SK-N-SH (cell line): Measurements from ENCODE around the gene NSUN4. TPM values are rescaled to one million over a fixed set of nuclear protein-coding genes. Genes with fewer than 3 reads are reported as not detected.

ENCODE experiments used
- CTCF ChIA-PET: fragments of 300-600, 350-600 bp; formaldehyde crosslinking; extraction: SDS; loops from one replicate; lab custom pipeline; 2021; lab: Yijun Ruan, JAX
- POLR2A ChIA-PET: fragments of 350-600 bp; sonication (Branson Sonifier 250); formaldehyde crosslinking; extraction: SDS; loops from one replicate; lab custom pipeline; 2020; ENCODE audit warnings: antibody characterized with exemption, inconsistent platforms; lab: Yijun Ruan, JAX
- DNase-seq: peaks from one replicate; pipeline ENCODE4 v3.0.0; 2012
- H2AFZ ChIP-seq: fragments of 200-600 bp; sonication (generic); 2 replicates; pipeline ENCODE4 v1.8.1; 2016; ENCODE audit warnings: antibody characterized with exemption, mild to moderate bottlenecking, low read depth
- H3F3A ChIP-seq: fragments of 200-600 bp; sonication (generic); replicated peaks from 2 replicates; pipeline ENCODE3; 2016; ENCODE audit warnings: antibody characterized with exemption, mild to moderate bottlenecking; ENCODE audit not compliant: insufficient read depth
- H3K27ac ChIP-seq, 2 experiments: fragments of 200-500 bp in 1 of 2; fragments of 200-600 bp in 1 of 2; sonication (Bioruptor generic) in 1 of 2; sonication (generic), shearing (Covaris generic) in 1 of 2; 2 replicates each; pipeline versions ENCODE4 v1.5.1 to v1.6.1; 2014 to 2016; ENCODE audit warnings: low read depth in 2 of 2, inconsistent platforms in 1 of 2, low read length in 1 of 2, mild to moderate bottlenecking in 1 of 2, mixed read lengths in 1 of 2
- H3K27me3 ChIP-seq: fragments of 200-600 bp; sonication (generic), shearing (Covaris generic); 2 replicates; pipeline ENCODE4 v1.6.1; 2016; ENCODE audit warnings: mixed run types; ENCODE audit not compliant: insufficient read depth
- H3K36me3 ChIP-seq, 2 experiments: fragments of 200-500 bp in 1 of 2; fragments of 200-600 bp in 1 of 2; sonication (Bioruptor generic) in 1 of 2; sonication (generic) in 1 of 2; replicated peaks in 1 of 2; 2 replicates each; pipeline versions ENCODE3 to v1.5.1; 2014 to 2016; ENCODE audit warnings: low read length in 1 of 2, mild to moderate bottlenecking in 1 of 2; ENCODE audit not compliant: insufficient read depth in 2 of 2, control insufficient read depth in 1 of 2
- H3K4me1 ChIP-seq, 2 experiments: fragments of 200-500 bp in 1 of 2; fragments of 200-600 bp in 1 of 2; sonication (Bioruptor generic) in 1 of 2; sonication (generic), shearing (Covaris generic) in 1 of 2; 2 replicates each; pipeline versions ENCODE4 v1.5.1 to v1.6.1; 2014 to 2016; ENCODE audit warnings: low read depth in 1 of 2, low read length in 1 of 2, mixed run types in 1 of 2; ENCODE audit not compliant: insufficient read depth in 2 of 2, control insufficient read depth in 1 of 2
- H3K4me2 ChIP-seq: fragments of 200-600 bp; sonication (generic), shearing (Covaris generic); 2 replicates; pipeline ENCODE4 v1.6.1; 2017; ENCODE audit warnings: mixed run types
- H3K4me3 ChIP-seq, 2 experiments: fragments of 200-500 bp in 1 of 2; fragments of 200-600 bp in 1 of 2; sonication (Bioruptor generic) in 1 of 2; sonication (generic), shearing (Covaris generic) in 1 of 2; 2 replicates each; pipeline versions ENCODE4 v1.5.1 to v1.8.1; 2014 to 2016; ENCODE audit warnings: low read depth in 2 of 2, inconsistent platforms in 1 of 2, low read length in 1 of 2, mild to moderate bottlenecking in 1 of 2, mixed read lengths in 1 of 2, moderate library complexity in 1 of 2
- H3K79me2 ChIP-seq: fragments of 200-600 bp; sonication (generic); 2 replicates; pipeline ENCODE4 v1.8.1; 2017; ENCODE audit warnings: mild to moderate bottlenecking; ENCODE audit not compliant: insufficient read depth
- H3K9ac ChIP-seq: fragments of 200-600 bp; sonication (generic); 2 replicates; pipeline ENCODE4 v1.6.1; 2017; ENCODE audit warnings: mixed run types
- H3K9me2 ChIP-seq: fragments of 200-600 bp; sonication (generic); 2 replicates; pipeline ENCODE4 v1.6.1; 2017; ENCODE audit warnings: mixed run types
- H3K9me3 ChIP-seq: fragments of 200-600 bp; sonication (generic); 2 replicates; pipeline ENCODE4 v1.6.1; 2017; ENCODE audit warnings: mixed run types, mild to moderate bottlenecking, moderate library complexity
- H4K20me1 ChIP-seq: fragments of 200-600 bp; sonication (generic); 2 replicates; pipeline ENCODE4 v1.6.1; 2017; ENCODE audit warnings: mild to moderate bottlenecking, mixed run types; ENCODE audit not compliant: insufficient read depth
- EP300 ChIP-seq, 2 experiments: IDR thresholded peaks; 2 replicates each; pipeline versions ENCODE4 v1.4.0 to v1.6.1; 2012; ENCODE audit warnings: borderline replicate concordance in 1 of 2, low read depth in 1 of 2, low read length in 1 of 2
- FOXJ3 ChIP-seq: sonication (generic); formaldehyde crosslinking; IDR thresholded peaks from 2 replicates; pipeline ENCODE4 v1.5.1; 2020; ENCODE audit warnings: mild to moderate bottlenecking, missing genetic modification reagents
- RAD21 ChIP-seq: IDR thresholded peaks from 2 replicates; pipeline ENCODE4 v1.6.1; 2012; ENCODE audit warnings: mild to moderate bottlenecking, low read length
- RCOR1 ChIP-seq: fragments of 150-350 bp; IDR thresholded peaks from 2 replicates; pipeline ENCODE4 v1.6.1; 2017; ENCODE audit warnings: antibody characterized with exemption, low read length
- REST ChIP-seq: IDR thresholded peaks from 2 replicates; pipeline ENCODE4 v1.6.1; 2012; ENCODE audit warnings: mild to moderate bottlenecking, low read depth, low read length, moderate library complexity
- SIN3A ChIP-seq: IDR thresholded peaks from 2 replicates; pipeline ENCODE4 v1.6.1; 2012; ENCODE audit warnings: low read depth, mild to moderate bottlenecking, low read length, moderate library complexity, borderline replicate concordance
- TAF1 ChIP-seq: IDR thresholded peaks from 2 replicates; pipeline ENCODE4 v1.6.1; 2012; ENCODE audit warnings: low read depth, mild to moderate bottlenecking, low read length, moderate library complexity, borderline replicate concordance
- WGBS: methylation state at CpG from one replicate; pipeline ENCODE4 v1.1.6; 2017; ENCODE audit warnings: low lambda C conversion rate; 5-methylcytosine and 5-hydroxymethylcytosine counted together
- polyA plus RNA-seq, 3 experiments: library from polyadenylated mRNA; depleted of rRNA; stranded (reverse); fragments of >200 nt; gene quantifications; 2 replicates each; pipeline ENCODE4 v1.2.3, GENCODE V29; 2012
- TF ChIP-seq, protein P1 (sequence below): fragments of 200-600 bp; sonication (generic); IDR thresholded peaks from 2 replicates; pipeline ENCODE4 v1.6.1; 2017; ENCODE audit warnings: antibody characterized with exemption, mild to moderate bottlenecking, moderate library complexity

The NSUN4 gene
- polyA plus RNA-seq, 1 of the 3 experiments (the other 2 are of a cell fraction), result 14.7 TPM

DNA sequence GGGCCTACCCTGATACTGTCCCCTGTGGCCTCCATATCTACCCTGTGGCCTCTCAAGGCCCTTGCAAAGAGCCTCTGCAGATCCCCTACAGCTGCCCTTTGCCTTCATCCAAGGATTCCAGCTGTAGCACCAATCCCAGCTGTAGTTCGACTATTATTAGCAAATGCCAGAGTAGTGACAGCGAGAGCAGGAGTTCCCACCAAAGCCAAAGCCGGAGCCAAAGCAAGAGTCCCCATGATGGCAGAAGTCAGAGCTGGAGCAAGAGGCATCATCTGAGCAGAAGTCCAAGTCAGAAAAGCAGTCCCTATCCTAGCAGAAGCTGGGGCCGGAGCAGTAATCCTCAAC lies 2.7 kb downstream of the NSUN4 start:
- TF ChIP-seq RCOR1 (no peak), EP300 (IDR thresholded peaks at IDR 0.05; ENCODE audit: borderline replicate concordance in 1 of 2, low read depth in 1 of 2, low read length in 1 of 2) (no peak), SIN3A (no peak), TAF1 (no peak), RAD21 (no peak)
- TF ChIP-seq, protein P1, sequence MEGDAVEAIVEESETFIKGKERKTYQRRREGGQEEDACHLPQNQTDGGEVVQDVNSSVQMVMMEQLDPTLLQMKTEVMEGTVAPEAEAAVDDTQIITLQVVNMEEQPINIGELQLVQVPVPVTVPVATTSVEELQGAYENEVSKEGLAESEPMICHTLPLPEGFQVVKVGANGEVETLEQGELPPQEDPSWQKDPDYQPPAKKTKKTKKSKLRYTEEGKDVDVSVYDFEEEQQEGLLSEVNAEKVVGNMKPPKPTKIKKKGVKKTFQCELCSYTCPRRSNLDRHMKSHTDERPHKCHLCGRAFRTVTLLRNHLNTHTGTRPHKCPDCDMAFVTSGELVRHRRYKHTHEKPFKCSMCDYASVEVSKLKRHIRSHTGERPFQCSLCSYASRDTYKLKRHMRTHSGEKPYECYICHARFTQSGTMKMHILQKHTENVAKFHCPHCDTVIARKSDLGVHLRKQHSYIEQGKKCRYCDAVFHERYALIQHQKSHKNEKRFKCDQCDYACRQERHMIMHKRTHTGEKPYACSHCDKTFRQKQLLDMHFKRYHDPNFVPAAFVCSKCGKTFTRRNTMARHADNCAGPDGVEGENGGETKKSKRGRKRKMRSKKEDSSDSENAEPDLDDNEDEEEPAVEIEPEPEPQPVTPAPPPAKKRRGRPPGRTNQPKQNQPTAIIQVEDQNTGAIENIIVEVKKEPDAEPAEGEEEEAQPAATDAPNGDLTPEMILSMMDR, result no peak
- Histone ChIP-seq H3K9me3 (no peaks in the 10 kb centered on the region), H3K4me3 (no peak overlapping the region), H2AFZ (no peak overlapping the region), H3K9ac (no peak overlapping the region), H3K4me1 (peaks cover 6 to 15% of the 10 kb centered on the region in 2 experiments; a peak in 1 of 4 replicates), H3K36me3 (peaks cover 10 to 23% of the 10 kb centered on the region in 2 experiments), H4K20me1 (no peaks in the 10 kb centered on the region), H3F3A (peaks cover 21% of the 10 kb centered on the region), H3K9me2 (no peaks in the 10 kb centered on the region), H3K27me3 (no peaks in the 10 kb centered on the region), H3K27ac (no peak overlapping the region), H3K79me2 (peaks cover 34% of the 10 kb centered on the region), H3K4me2 (no peak overlapping the region)
- POLR2A ChIA-PET, result no interaction called here
- CTCF ChIA-PET, result no interaction called here
- DNase-seq, result no peak
- WGBS, result 93% methylated on average over 4 of the region's 4 CpGs

DNA sequence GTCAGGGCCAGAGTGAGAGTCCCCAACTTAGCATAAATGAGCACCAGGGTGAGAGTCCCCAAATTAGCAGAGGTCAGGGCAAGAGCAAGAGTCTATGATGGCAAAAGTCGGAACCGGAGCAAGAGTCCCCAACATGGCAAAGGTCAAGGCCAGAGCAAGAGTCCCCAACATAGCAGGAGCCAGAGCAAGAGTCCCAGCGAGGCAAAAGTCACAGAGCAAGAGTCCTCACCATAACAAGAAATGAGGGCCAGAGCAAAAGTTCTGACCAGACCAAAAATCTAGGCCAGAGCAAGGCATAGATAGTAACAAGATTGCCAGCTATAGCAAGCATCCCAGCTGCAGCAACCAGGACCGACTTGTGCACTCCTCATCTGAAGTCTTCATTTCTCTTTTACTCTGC lies 3.1 kb downstream of the NSUN4 start:
- no peaks in the 10 kb centered on the region for H3K27me3 ChIP-seq
- H3K4me3 ChIP-seq, result no peak overlapping the region
- no peak overlapping the region for H3K4me2 ChIP-seq
- TF ChIP-seq REST (no peak), FOXJ3 (no peak)
- ChIA-PET CTCF (no interaction called here), POLR2A (no interaction called here)
- no peak overlapping the region for H3K27ac ChIP-seq
- no peak overlapping the region for H2AFZ ChIP-seq
- H3F3A ChIP-seq, result peaks cover 19% of the 10 kb centered on the region
- H3K9me2 ChIP-seq, result no peaks in the 10 kb centered on the region
- 100% methylated on average over 4 of the region's 4 CpGs for WGBS
- H3K36me3 ChIP-seq, result peaks cover 10 to 23% of the 10 kb centered on the region in 2 experiments
- H3K4me1 ChIP-seq, result peaks cover 6 to 15% of the 10 kb centered on the region in 2 experiments; a peak in 1 of 4 replicates
- DNase-seq, result no peak
- no peaks in the 10 kb centered on the region for H3K9me3 ChIP-seq
- H3K9ac ChIP-seq, result no peak overlapping the region
- peaks cover 34% of the 10 kb centered on the region for H3K79me2 ChIP-seq
- H4K20me1 ChIP-seq, result no peaks in the 10 kb centered on the region
